ENCODE measurements around the gene SLC1A5.

SLC1A5 gene

DNA sequence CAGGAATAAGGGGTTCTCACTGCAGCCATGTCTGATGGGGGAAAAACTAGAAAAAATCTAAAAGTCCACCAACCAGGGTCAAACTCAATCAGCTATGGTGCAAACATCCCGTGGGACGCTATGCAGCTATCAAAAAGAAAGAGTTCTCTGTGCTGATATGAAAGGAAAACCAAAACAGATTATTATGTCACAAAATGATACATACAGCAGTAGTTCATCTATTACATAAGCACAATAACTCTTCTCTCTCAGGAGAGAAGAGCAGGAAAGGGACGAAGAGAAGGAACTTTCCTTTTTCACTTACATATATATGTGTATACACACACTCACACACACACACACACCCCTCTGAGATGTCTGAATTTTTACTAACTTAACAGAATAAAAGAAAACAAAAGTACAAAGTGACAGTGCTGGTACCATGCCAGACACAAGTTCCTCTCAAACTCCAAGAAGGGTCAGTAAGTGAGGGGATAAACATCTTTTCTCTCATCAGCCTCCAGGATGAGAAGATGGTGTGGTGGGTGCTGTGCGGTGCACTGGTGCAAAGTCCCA lies 45.4 kb downstream of the SLC1A5 start:
- no peak for DNase-seq (ENCODE audit: low spot score)

DNA sequence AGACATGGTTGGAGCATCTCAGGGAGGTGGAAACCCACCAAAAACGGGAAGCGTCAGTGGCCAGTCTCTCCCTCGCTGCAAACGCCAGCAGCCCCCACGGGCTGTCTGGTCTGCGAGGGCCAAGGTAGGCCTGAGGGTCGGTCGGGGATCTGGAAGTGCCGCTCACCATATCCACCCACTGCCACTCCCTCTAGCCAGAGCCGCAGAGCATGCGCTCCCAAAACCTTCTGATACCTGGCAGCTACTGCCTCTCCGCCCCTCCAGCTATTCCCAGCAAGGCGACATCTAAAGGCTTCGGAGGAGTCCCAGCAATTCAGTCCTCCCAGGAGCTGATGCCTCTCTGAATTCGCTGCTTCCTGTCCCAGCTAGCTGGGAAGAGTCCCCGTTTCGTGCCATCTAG lies 46.9 kb downstream of the SLC1A5 start:
- no peak for DNase-seq (ENCODE audit: low spot score)

DNA sequence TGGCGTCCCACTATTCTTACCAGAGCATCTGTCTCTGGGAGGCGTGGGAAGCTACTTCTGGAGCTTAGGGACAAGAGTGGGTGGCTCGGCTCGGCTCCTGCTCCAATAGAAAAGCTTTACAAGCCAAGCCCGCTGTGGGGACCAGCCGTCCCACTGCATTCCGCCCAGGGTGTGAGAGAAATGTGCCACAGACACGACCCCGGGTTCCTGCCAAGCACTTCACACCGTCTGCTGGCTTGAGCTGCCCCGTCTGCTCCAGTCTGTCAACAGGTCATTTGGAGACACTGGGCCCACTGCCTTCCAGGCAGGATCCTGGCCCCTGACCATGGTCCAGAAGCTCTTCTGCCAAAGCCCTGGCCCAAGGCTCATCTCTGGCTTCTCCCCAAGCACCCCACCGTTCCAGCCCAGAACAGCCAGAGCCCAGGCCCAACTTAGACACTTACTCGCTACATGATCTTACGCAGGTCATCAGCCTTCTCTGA lies 49.1 kb downstream of the SLC1A5 start:
- DNase-seq (ENCODE audit: low spot score) = no peak

DNA sequence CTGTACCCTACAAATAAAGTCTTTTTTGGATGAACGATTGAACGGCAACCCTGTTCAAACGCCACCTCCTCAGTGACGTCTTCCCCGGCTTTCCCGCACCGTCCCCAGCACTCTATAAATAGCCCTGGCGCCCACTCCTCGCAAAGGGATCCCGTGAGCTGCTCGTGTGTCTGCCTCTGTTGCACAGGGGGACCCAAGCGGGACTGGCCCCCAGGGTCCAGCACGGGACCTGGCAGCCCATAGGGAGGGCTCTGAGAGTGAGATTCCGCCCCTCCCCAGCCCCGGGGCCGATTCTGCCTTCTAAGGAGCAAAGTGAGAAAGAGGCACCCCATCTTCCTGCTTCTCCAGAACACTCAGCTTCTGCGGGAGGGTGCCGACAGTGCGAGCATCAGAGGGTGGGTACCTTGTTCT lies 50.6 kb downstream of the SLC1A5 start:
- DNase-seq (ENCODE audit: low spot score) = no peak

DNA sequence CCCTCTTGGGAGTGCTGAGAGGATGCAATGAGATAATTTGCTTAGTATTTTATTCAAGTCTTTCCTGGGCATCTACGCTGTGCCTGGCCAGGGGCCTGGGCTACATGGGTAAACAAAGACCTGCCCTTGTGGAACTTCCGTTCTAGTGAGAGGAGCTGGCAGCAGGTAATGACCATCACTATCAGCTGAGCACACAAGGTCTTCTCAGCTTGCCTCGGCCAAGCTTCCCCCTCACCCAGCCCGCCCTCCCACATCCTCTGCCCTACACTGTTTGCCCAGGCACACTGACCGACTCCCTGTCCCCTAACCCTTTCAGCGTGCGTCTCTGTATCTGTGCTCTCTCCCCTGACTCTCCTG lies 51.1 kb downstream of the SLC1A5 start:
- no peak for DNase-seq (ENCODE audit: low spot score)

DNA sequence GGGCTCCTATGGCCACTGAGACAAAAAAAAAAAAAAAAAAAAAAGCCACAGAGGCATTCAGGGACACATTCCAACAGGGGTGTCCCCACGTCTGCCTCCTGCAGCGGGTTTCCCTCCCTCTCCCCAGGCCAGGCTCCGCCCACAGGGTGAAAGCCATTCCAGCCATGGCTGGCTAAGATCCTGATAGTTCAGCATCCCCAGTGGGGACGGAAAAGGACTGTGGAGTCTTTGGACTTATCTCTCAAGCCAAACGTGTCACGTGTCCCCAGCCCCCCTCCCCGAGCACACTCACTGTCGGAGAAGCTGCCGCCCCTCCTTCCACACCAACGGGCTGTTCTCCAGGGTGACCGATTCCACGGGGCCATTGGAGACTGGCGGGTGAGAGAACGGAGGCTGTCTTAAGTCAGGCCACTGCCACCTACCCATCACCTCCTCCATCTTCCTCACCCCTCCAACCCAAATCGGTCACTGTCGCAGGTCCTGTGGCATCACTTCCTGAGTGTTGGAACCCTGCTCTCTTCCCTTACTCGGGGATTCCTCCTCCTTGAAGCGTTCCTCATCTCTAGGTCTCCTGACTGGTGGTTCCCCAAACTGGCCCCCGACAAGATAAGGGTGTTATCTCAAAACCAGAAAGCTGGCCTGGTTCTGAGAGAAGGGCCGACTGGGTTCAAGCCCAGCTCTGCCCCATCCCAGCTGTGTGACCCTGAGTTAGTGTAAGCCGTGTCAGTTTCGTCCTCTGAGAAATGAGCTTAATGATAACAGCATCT lies 51.7 kb downstream of the SLC1A5 start:
- DNase-seq (ENCODE audit: low spot score) = no peak

DNA sequence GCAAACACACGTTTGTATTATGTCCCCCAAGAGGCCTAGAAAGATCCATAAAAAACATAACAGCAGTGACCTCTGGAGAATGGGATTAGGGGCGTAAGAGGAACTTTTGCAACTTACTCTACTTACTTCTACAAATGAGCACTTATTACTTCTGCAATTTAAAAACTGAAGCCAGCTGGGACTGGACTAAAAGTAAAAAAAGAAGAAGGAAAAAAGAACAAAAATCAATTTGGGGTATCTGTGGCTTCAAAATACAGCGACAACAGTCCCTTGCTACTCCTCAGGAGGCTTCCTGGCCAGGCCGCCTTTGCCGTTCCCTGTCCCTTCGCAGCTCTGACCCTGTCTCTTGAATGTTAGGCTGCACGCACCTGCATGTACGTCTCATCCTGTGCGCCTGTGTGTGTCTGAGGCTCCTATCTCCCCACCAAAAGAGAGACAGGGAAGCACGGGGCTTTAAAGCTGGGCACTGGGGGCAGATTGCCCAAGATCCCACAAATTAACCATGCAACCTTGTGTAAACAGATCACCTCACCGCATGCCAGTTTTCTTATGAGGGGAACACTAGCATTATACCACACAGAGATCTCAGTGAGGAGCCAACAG lies 54.6 kb downstream of the SLC1A5 start:
- no peak for DNase-seq (ENCODE audit: low spot score)

DNA sequence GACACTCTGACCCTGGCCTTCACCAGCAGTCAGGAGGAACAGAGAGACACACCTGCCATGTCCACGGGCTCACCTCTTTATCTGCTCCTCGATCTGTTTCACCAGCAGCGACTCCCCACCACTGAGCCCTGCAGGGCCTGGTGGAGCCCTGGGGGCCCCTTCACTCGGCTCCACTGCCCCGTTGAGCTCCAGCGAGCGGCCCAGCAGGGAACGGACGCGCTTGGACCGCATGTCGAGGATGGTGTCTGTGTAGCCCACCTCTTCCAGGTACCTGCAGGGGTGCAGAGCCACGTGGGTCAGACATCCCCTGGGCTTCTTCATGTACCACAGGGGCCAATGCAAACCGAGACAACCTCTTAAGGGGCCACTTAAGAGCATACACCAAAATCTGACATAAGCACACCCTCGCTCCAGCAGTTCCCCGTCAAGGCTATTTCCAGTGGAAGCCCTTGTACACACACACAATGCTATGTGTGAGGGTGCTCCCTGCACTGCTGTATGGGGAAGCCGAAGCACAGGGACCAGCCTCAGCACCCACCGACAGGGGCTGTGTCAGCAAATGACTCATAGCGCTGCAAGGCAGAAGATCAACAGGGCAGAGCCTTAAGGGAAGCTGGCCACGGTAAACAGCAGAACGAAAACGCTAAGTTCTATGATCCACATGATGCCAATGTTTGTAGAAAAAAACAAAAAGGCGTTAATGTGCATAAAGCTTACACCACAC lies 55.3 kb downstream of the SLC1A5 start:
- DNase-seq (ENCODE audit: low spot score) = no peak

DNA sequence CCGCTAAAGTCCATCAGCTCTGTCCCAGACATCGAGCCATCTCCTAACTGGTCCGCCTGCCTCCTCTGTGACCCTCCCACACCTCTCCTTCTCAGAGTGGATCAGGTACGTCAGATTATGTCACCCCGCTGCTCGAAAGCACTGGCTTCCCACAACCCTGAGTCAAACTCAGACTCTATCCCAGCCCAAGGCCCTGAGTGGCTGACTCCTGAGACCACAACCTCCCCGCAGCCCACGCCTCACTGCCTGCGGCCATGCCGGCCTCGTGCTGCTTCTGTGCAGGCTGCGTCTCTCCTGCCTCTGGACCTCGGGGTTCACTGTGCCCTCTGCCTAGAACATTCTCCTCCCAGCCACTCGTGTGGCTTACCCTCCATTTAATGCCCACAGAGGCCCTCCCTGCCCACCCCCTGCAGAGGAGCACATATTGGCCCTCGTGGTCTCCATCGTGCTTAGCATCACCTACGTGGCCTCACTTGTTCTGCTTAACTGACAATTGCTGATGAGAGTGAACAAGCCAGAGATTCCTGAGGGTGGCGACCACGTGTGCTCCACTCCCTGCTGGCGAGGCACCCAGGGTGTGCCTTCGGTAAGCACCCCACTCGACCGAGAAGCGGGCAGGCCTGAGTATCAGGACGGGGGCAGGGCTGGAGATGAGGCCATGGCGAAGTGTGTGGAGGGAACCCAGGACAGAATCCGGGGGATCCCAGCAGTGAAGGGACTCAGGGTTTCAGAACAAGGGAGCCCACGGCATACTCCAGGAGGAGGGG lies 56.0 kb downstream of the SLC1A5 start:
- DNase-seq (ENCODE audit: low spot score) = no peak

DNA sequence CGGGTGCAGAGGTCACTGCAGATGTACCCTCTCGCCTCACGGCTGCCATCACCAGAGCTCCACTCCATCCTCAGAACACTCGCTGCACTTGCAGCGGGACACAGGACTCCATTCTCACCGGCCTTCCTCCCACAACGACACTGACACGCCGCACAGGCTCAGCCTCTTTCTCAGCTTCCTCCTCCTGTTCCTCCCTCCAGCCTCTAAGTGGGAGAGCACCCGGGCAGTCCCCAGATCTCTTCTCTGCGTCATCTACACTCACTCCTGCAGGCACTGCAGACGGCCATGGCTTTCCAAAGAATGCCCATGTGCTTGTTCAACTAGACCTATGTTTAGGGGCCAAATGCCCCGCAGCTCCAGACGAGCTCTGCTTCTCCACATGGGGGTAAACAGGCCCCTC lies 56.8 kb downstream of the SLC1A5 start:
- DNase-seq (ENCODE audit: low spot score) = no peak

DNA sequence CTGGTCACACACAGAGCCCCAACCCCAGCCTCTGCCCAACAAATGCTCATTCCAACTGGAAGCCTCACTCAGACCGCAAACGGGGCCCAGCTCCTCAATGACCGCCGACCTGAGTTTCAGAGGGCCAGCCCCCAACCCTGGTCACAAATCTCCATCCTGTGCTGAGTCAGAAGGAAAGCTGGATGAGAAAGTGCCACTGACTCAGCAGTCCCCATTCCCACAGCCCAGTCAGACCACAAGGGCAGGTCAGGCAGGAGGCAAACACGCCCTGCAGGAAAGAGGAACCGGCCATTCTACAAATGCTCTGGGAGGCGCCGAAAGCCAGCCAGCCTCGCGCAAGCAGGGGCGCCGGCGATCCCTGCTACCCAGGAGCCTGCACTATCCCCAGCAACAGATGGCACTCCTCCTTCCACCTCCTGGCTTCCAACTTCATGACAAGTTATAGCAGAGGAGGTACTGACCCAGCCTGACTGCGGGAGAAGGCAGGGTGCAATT lies 57.3 kb downstream of the SLC1A5 start:
- DNase-seq (ENCODE audit: low spot score) = no peak

DNA sequence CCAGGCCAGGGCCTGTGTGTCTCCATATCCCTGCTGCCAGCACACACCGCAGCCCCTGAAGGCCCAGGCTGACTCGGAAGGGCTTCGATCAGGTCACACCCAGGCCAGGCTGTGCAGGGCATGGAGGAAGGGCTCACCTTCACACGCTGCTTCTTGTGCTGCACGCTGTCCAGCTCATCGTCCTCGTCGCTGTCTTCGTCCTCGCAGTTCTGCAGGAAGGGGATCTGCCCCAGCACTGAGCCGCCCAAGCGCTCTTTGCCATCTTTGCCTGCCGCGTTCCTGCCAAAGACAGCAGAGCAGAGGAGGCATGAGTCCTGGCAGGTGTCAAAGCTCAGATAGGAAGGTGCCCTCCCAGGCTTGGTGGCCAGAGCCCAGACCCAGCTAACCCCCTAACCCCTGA lies 57.8 kb downstream of the SLC1A5 start:
- DNase-seq (ENCODE audit: low spot score) = no peak

DNA sequence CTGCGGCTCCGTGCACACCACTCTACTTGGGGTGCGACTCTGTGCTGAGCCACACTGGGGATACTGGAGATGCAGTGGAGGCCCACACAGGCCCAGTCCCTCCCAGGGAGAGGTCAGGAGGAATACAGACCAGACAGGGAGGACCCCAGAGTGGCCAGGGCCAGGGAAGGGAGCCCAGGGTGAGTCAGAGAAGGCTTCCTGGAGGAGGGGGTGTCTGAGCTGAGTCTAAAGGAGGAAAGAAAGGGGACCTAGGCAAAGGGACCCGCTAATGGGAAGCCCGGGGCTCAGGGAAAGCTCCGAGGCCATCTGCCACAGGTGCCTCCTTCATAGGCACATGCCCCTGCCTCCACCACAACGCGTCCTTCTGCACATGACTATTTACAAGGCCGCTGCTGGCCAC lies 58.2 kb downstream of the SLC1A5 start:
- no peak for DNase-seq (ENCODE audit: low spot score)

DNA sequence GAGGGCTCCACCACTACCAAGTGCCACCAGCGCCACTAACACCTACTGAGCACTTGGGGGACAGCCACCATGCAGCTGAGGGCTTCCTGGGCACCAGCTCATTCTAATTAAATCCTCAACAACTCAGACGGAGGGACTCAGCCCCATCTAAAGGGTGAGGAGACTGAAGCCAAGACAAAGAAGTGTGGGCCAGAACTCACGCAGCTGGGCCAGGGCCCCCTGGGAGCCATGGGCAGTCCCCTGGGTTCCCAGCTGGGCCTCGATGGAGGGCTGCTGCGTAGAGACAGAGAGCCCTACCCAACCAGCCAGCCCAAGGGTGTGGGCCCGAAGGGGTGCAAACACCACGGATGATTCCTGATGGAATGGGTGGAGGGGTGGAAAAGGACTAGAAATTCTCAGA lies 58.7 kb downstream of the SLC1A5 start:
- no peak for DNase-seq (ENCODE audit: low spot score)

DNA sequence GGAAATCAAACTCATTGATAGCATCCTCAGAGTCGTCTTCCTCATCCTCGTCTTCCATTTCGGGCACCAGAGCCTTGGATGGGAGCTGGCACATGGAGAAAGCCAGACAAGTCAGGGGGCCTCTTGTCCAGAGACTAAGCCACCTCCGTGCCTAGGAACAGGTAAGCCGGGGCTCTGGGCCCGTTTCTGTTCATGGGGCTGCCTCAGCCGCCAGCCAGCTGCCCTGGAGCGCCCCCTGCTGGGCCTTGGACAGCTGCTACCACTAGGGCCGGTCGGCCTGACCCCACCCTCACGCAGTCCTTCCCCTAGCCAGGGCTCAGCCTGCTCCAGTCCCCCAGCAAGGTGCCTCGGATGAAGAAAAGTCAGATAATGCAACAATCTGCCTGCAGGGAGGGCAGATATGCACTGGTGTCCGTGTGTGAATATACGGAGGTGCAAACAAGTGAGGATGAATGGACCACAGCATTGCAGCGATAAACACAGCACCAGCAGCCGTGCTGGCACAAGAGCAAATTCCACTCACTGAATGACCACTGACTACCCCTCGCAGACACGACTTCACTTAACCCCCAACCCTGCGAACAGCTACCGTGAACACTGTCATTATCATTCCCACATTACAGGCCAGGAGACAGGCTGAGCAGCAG lies 59.6 kb downstream of the SLC1A5 start:
- no peak for DNase-seq (ENCODE audit: low spot score)

DNA sequence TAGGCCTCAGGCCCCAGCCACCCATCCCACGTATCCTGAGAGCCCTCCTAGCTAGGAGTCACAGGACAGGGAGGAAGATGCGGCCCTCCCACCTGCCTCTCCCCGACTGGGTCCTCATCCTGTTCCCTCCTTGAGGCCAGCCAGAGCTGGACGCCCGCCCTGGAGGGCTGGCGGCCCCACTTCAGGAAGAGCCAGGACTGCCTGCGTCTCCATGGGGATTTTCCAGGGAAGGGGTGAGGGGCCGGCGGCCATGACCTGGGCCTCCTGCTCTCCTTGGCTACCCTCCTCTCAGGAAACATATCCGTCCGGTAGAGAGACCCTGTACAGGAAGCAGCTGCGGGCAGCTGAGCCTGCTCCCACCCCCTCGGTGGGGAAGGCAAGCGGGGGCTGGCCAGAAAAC lies 60.2 kb downstream of the SLC1A5 start:
- DNase-seq (ENCODE audit: low spot score) = no peak

DNA sequence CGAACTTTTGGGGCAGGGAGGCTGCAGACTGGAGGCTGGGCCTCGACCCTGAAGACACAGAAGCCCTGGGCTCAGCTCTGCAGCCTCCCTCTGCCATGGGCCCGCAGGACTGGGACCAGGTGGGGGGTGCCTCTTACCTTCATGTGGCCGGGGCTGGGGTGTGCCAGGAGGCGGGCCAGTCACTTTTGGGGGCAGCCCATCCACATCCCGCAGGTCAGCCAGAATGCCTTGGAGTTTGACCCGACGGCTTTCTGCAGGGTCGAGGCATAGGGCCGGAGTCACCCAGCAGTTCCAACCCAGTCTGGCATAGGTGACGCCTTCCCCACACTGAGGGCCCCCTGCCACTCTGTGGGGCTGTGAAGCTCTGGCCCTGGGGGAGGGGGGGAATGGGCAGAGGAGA lies 60.6 kb downstream of the SLC1A5 start:
- DNase-seq (ENCODE audit: low spot score) = no peak

DNA sequence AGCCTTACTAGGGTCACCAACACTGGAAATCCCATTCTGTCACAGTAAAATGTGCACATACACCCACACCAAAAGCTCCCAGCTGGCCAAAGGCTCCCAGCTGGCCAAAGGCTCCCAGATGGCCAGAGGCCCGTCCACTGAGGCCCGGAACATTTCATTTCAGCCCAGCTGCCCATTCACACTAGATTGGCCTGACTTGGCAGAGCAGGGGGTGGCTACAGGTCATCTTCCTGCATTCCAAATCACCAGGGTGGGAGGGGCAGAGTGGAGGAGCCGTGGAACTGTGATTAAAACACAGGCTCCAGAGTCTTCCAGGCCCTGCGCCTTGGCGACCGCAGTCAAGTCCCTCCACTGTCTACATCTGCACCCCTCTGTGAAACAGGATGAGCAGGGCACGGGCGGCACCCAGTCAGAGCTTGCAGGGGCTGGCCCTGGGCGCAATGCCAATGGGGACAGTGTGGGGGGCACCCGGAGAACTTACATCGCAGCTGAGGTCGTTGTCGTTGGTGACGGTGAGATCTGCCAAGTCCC lies 61.4 kb downstream of the SLC1A5 start:
- no peak for DNase-seq (ENCODE audit: low spot score)

DNA sequence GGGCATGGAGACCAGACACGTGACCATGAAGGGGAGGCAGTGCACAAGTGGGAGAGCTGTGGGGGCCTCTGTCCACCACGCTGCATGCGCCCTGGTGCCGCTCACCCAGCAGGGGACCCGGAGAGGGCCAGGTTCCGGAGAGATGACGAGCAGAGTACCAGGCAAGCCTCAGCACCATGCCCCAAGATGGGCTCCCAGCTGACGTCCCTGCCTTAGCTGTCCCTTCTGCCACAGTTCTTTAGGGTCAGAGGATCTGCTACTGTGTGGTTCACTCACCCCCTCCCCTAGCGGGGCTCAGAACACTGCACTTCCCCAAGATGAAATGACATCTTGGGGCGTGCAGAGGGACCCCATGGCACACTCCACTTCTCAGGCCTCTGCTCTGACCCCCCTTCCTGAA lies 61.8 kb downstream of the SLC1A5 start:
- DNase-seq (ENCODE audit: low spot score) = no peak

DNA sequence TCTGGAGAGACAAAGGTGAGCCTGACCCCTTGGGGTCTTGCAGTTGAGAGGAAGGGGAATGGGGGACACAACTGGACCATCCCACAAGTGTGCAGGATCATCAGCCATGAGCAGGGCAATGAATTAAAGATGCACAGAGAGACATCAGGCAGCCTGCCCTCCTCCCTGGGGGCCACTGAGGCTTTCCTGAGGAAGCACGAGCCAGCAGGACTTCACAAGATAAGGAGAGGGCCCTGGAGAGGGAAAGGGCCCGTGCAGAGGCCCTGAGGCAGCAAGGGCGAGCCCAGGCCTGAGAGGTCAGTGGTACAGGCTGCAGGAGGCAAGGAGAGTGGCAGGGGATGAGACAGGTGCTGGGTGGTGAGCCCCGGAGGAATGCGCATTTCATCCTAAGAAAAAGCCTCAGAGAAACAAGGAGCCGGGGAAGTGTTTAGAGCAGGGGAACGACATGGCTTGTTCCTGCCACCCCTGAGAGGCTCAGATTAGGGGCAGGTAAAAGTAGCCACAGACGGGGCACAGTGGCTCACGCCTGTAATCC lies 62.5 kb downstream of the SLC1A5 start:
- no peak for DNase-seq (ENCODE audit: low spot score)
